Stimulated activated CD8-positive, alpha-beta memory T cell treated with anti-CD3 and anti-CD28 coated beads, Interleukin-15, amount 100 ng/mL, for 24 hours (primary cell): ENCODE results near the gene UVSSA.
"Not testable (repeated sequence)": the region's sequence is repeated elsewhere in the genome, so short reads cannot be mapped to it uniquely, and the experiment has no call there.

ENCODE experiments used
- DNase-seq: peaks from one replicate; pipeline ENCODE4 v3.0.0-alpha.2; 2020; ENCODE audit warnings: low read depth

UVSSA gene

GRCh38 chr4:1376841-1377605, 30.0 kb downstream of the UVSSA start:
- no peak for DNase-seq

- no peak for DNase-seq
These were observed 30.7 kb downstream of the UVSSA start for GRCh38 chr4:1377606-1378261.

- DNase-seq: no peak
These were observed 31.7 kb downstream of the UVSSA start for GRCh38 chr4:1378559-1379231.

GRCh38 chr4:1379351-1379781, 32.4 kb downstream of the UVSSA start:
- no peak for DNase-seq

- DNase-seq: no peak
These were observed 32.9 kb downstream of the UVSSA start for GRCh38 chr4:1379801-1380331.

- no peak for DNase-seq
These were observed 33.6 kb downstream of the UVSSA start for GRCh38 chr4:1380368-1381151.

GRCh38 chr4:1381181-1381621, 34.2 kb downstream of the UVSSA start:
- DNase-seq: no peak

GRCh38 chr4:1381944-1382541, 35.0 kb downstream of the UVSSA start:
- no peak for DNase-seq

GRCh38 chr4:1382776-1383727, 36.0 kb downstream of the UVSSA start:
- DNase-seq: no peak

GRCh38 chr4:1383728-1384591, 37.0 kb downstream of the UVSSA start:
- DNase-seq: no peak

GRCh38 chr4:1384675-1385372, 37.8 kb downstream of the UVSSA start:
- no peak for DNase-seq

GRCh38 chr4:1385373-1386340, 38.6 kb downstream of the UVSSA start:
- no peak for DNase-seq

GRCh38 chr4:1393363-1393762, 46.4 kb downstream of the UVSSA start:
- not testable (repeated sequence) for DNase-seq

- DNase-seq: no peak
These were observed 46.9 kb downstream of the UVSSA start for GRCh38 chr4:1393866-1394265.

GRCh38 chr4:1394554-1395388, 47.8 kb downstream of the UVSSA start:
- not testable (repeated sequence) for DNase-seq

GRCh38 chr4:1395389-1395820, 48.4 kb downstream of the UVSSA start:
- DNase-seq: not testable (repeated sequence)
